Keratinocyte (primary cell): ENCODE data around the gene RASA3.

Experiments
- EZH2 ChIP-seq: IDR thresholded peaks from one replicate; pipeline ENCODE4 v1.6.1; 2012; ENCODE audit warnings: inconsistent platforms, mild to moderate bottlenecking, low read length, moderate library complexity
- TF ChIP-seq, protein P1 (sequence below), 3 experiments: IDR thresholded peaks in 1 of 3; conservative IDR thresholded peaks in 1 of 3; optimal IDR thresholded peaks in 1 of 3; 2 replicates in 2 of 3; 3 replicates in 1 of 3; pipeline versions ENCODE3 to v1.5.1; 2011; ENCODE audit warnings: low read length in 3 of 3, mild to moderate bottlenecking in 3 of 3, moderate library complexity in 2 of 3, control low read depth in 1 of 3, inconsistent platforms in 1 of 3; ENCODE audit not compliant: insufficient read depth in 2 of 3; ENCODE audit errors: extremely low read depth in 1 of 3

DNA sequence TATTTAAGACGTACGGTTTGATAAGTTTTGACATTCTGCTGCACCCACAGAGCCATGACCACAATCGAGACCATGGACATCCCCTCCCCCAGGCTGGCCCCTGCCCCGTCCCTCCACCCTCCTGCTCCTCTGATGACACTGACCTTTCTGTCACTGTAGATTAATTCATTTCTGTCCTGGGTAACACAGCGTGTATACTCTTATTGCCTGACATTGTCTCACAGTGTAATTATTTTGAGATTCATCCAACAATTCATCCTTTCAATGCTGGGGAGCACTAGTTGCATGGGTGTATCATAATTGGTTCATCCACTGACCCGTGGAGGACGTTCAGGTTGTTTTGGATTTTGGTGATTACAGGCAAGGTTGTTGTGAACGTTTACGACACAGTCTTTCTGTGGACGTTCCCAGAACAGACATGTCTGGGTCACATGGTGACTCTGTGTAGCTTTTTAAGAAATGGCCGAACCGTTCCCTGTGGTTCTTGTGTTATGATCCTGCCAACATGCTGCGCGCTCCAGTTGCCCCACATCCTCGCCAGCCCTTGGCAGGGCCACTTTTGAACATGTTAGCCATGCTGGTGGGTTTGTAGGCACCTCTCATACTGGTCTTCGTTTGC, 200.5 kb downstream of the RASA3 start:
- TF ChIP-seq, protein P1, sequence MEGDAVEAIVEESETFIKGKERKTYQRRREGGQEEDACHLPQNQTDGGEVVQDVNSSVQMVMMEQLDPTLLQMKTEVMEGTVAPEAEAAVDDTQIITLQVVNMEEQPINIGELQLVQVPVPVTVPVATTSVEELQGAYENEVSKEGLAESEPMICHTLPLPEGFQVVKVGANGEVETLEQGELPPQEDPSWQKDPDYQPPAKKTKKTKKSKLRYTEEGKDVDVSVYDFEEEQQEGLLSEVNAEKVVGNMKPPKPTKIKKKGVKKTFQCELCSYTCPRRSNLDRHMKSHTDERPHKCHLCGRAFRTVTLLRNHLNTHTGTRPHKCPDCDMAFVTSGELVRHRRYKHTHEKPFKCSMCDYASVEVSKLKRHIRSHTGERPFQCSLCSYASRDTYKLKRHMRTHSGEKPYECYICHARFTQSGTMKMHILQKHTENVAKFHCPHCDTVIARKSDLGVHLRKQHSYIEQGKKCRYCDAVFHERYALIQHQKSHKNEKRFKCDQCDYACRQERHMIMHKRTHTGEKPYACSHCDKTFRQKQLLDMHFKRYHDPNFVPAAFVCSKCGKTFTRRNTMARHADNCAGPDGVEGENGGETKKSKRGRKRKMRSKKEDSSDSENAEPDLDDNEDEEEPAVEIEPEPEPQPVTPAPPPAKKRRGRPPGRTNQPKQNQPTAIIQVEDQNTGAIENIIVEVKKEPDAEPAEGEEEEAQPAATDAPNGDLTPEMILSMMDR (optimal IDR thresholded peaks at IDR 0.05 in 1 of 3, IDR thresholded peaks at IDR 0.05 in 1 of 3, conservative IDR thresholded peaks at IDR 0.05 in 1 of 3; ENCODE audit: extremely low read depth in 1 of 3, insufficient read depth in 2 of 3, low read length in 3 of 3), result no peak
- no peak for TF ChIP-seq EZH2
